RPMI7951 (cell line): ENCODE measurements around the gene BUD23. TPM values are rescaled to one million over a fixed set of nuclear protein-coding genes. Genes with fewer than 3 reads are reported as not detected.
"Not testable (repeated sequence)": the region's sequence is repeated elsewhere in the genome, so short reads cannot be mapped to it uniquely, and the experiment has no call there.

Experiments used
- DNase-seq: peaks from one replicate; pipeline ENCODE4 v3.0.0-alpha.2; 2012; ENCODE audit warnings: low read depth
- total RNA-seq: library from RNA; depleted of rRNA; stranded (reverse); fragments of >200 nt; shearing (Covaris generic); gene quantifications from 2 replicates; pipeline ENCODE4 v1.2.3, GENCODE V29; 2014

The BUD23 gene
- total RNA-seq, 1 experiment from 2014 or later, result 55.3 TPM

- no peak for DNase-seq
These were observed 15.1 kb upstream of the BUD23 start for GRCh38 chr7:73668103-73668885.

DNA sequence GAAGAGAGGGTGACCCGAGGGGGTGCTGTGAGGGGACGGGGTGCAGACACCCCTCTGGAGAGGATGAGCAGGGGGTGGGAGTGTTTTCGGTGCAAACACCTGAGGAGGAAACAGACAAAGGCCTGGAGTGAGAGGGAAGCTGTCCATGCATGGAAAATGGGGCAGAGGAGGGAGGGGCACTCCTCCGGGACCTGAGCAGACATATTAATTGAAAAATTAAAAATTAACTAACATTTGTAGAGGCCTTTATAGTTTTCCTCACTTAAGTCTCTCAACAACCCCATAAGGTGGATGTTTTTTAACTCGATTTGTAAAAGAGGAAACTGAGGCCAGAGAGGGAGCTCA lies 14.5 kb upstream of the BUD23 start:
- no peak for DNase-seq

- DNase-seq, result no peak
These were observed 14.1 kb upstream of the BUD23 start for GRCh38 chr7:73669288-73669701.

- no peak for DNase-seq
These were observed 13.5 kb upstream of the BUD23 start for GRCh38 chr7:73669858-73670385.

GRCh38 chr7:73671322-73671661 lies 12.1 kb upstream of the BUD23 start:
- no peak for DNase-seq

DNA sequence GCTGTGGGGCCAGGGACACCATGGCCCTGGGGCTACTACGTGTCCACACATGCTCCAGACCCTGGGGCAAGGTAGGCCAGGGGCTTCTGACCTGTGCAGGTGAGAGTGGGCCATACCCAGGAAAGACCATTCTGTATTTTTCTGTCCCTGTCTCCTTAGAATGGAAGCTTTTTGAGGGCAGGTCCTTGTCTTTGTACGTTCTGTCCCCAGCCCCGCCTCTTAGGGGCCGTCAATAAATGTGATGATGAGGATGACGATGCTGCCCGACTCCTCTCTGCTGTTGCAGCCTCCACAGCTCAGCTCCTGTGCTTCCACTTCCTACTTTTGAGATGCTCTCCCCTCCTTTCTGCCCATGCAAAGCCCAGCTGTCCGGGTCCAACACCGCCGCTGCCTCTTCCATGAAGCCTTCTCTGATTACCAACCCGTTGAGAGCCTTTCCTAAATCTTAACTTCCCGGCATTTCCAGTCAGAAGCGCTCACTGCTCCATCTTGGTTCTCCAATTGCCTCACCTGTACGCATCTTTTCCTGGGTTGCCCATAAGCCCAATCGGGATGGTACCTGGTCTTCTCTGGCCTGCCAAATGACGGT lies 11.4 kb upstream of the BUD23 start:
- no peak for DNase-seq

GRCh38 chr7:73674468-73675124 lies 8.8 kb upstream of the BUD23 start:
- DNase-seq, result no peak

DNA sequence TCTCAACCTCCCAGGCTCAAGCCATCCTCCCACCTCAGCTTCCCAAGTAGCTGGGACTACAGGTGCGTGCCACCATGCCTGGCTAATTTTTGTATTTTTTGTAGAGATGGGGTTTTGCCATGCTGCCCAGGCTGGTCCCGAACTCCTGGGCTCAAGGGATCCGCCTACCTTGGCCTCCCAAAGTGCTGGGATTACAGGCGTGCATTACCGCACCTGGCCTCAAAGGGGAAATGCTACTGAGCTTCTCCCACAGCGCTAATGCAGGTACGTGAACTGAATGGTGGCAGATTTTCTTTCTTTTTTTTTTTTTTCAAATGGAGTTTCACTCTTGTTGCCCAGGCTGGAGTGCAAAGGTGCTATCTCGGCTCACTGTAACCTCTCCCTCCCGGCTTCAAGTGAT lies 7.3 kb upstream of the BUD23 start:
- not testable (repeated sequence) for DNase-seq

DNA sequence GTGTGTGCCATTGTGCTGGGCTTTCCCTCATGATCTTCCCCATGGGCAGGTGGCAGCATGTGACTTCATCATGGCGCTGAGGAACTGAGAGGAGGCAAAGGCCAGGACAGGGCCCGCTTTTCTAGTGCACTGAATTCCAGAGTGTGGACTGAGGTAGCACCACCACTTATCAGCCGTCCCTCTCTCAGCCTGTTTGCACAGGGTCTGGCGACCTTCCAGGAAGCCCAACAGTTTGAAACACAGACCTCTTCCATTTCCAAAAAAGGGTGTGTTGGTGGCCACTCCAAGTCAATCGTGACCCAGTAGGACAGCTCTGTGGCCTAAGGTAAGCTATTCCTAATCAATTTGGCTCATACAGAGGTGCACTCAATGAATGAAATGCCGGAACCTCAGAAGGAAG lies 4.5 kb upstream of the BUD23 start:
- no peak for DNase-seq

DNA sequence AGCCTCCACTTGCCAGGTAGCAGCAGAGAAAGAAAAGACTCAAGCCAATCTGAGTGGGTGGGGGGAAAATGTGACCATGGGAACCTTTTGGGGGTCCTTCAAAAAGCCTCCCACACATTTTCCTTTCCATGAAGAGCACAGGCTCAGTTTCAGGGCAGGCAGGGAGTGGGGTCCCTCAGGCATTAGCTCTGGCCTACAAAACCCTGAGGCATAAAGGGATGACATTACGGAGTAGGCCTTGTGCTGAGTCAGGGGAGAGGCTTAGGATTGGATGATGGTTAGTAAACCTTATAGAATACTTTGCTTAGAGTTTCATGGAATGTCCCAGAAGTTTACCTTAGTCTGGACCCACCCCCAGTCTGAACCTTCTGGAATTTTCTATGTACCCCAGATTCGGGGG lies 3.7 kb upstream of the BUD23 start:
- DNase-seq, result no peak

GRCh38 chr7:73680501-73680900 lies 2.9 kb upstream of the BUD23 start:
- DNase-seq, result no peak

- peak; percentile 49 for DNase-seq
These were observed 2.4 kb upstream of the BUD23 start for GRCh38 chr7:73681031-73681430.

- DNase-seq, result no peak
These were observed 697 bp upstream of the BUD23 start for GRCh38 chr7:73682745-73683055.

DNA sequence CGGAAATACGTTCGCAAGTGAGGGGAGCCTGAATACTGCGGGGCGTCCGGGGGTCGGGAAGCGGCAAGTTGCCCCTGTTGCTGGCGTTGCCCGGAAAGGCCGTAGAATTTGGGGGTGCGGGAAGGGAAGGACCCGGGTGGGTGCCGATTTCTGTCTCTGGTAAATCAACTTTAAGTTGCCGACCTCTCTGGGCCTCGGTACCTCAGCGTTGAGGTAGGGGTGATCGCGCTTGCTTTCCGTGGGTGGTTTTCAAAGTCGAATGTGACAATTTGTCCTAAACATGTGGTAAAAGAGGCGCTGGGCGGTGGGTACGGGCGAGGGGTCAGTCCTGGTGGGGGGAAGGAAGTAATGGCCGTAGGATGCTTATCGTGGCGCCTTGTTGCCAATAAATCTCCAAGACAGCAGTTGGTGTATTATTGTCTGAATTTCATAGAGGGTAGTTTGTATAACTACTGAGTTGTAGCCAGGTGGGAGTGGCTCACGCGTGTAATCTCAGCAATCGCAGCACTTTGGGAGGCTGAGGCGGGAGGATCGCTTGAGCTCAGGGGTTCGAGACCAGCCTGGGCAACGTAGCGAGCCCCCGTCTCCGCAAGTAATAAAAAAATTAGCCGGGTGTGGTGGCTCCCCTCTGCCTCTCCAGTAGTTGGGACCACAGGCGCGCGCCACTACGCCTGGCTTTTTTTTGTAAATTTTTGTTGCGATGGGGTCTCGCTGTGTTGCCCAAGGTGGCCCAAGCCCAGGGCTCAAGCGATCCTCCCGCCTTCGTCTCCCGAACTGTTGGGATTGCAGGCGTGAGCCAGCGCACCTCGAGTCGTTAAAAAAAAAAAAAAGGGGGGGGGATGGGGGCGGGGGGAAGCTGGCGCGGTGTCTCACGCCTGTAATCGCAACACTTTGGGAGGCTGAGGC lies 644 bp downstream of the BUD23 start:
- DNase-seq, result no peak

GRCh38 chr7:73685311-73685710 lies 1.9 kb downstream of the BUD23 start:
- no peak for DNase-seq

- no peak for DNase-seq
These were observed 4.9 kb downstream of the BUD23 start for GRCh38 chr7:73688288-73688687.

GRCh38 chr7:73690646-73691045 lies 7.2 kb downstream of the BUD23 start:
- DNase-seq, result no peak

GRCh38 chr7:73696372-73696771 lies 13.0 kb downstream of the BUD23 start:
- no peak for DNase-seq

GRCh38 chr7:73698410-73698809 lies 15.0 kb downstream of the BUD23 start:
- no peak for DNase-seq

DNA sequence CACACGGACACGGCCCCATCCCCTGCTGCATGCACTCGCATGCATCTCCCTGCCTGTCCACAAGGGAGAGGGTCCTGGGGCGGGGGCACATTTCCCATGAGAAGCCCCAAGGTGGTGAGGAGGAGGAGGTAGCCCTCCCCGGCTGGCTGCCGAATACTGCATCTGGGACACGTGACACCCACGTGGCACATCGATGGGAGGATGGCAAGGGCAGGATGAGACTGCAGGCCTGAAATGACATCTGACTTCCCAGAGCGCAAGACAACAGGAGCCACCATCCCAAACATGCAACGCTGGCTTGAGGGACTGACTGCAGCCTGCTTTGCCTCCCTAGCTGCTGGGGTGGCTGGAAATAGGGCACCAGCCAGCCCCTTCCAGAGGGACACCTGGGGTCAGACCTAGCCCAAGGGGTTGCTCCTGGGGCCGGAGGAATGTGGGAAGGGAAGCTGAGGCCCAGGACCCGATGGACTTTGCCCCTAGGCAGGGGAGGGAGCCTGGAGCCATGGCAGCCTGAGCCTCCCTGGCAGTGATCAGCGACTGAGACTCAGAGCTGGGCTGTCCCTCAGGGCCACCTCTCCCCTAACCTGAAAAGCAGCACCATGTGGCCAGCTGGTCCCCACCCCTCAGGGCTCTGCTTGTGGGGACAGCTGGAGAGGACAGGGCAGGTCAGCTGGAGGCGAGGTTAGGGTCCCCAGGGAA lies 16.1 kb downstream of the BUD23 start:
- DNase-seq, result no peak

GRCh38 chr7:73700069-73700423 lies 16.6 kb downstream of the BUD23 start:
- DNase-seq, result no peak
